Keratinocyte (primary cell): Measurements from ENCODE around the gene CCDC66. TPM values are rescaled to one million over a fixed set of nuclear protein-coding genes. Genes with fewer than 3 reads are reported as not detected.
A peak's percentile ranks its signal among the peaks of the same experiment; 100 is the strongest.

Experiments used
- DNase-seq: peaks from one replicate; pipeline ENCODE4 v3.0.0-alpha.2; 2011; ENCODE audit warnings: low read depth, missing footprints, low spot score
- FAIRE-seq: peaks from 2 replicates; lab custom pipeline; 2011; peaks lifted over from hg19 to GRCh38; lab: Jason Lieb, UNC
- H2AFZ ChIP-seq: 2 replicates; pipeline ENCODE4 v1.6.0; 2012; ENCODE audit warnings: low read length, control low read depth, inconsistent platforms; ENCODE audit not compliant: control insufficient read depth
- H3K27ac ChIP-seq: 2 replicates; pipeline ENCODE4 v1.5.1; 2011; ENCODE audit warnings: low read length; ENCODE audit not compliant: control insufficient read depth, insufficient read depth
- H3K27me3 ChIP-seq: 3 replicates; pipeline ENCODE4 v1.6.0; 2011; ENCODE audit warnings: low read length; ENCODE audit not compliant: control insufficient read depth, insufficient read depth; ENCODE audit errors: extremely low read depth
- H3K36me3 ChIP-seq, 2 experiments: 2 replicates in 1 of 2; 3 replicates in 1 of 2; pipeline ENCODE4 v1.5.1; 2011; ENCODE audit warnings: low read length in 2 of 2, mild to moderate bottlenecking in 1 of 2; ENCODE audit not compliant: control insufficient read depth in 2 of 2, insufficient read depth in 2 of 2; ENCODE audit errors: extremely low read depth in 1 of 2
- H3K4me1 ChIP-seq: 3 replicates; pipeline ENCODE4 v1.5.1; 2011; ENCODE audit warnings: low read length; ENCODE audit not compliant: control insufficient read depth, insufficient read depth; ENCODE audit errors: extremely low read depth
- H3K4me2 ChIP-seq: 3 replicates; pipeline ENCODE4 v1.6.0; 2011; ENCODE audit warnings: low read depth, low read length; ENCODE audit not compliant: control insufficient read depth, insufficient read depth; ENCODE audit errors: extremely low read depth
- H3K4me3 ChIP-seq, 3 experiments: fragments of 200-600 bp in 1 of 3; sonication (generic) in 1 of 3; 2 replicates in 2 of 3; 3 replicates in 1 of 3; pipeline ENCODE4 v1.5.1; 2011 to 2016; ENCODE audit warnings: low read length in 3 of 3, mild to moderate bottlenecking in 3 of 3, control low read depth in 2 of 3, inconsistent platforms in 1 of 3, low read depth in 1 of 3, mixed read lengths in 1 of 3, mixed run types in 1 of 3, moderate library complexity in 1 of 3; ENCODE audit not compliant: control insufficient read depth in 2 of 3, insufficient read depth in 2 of 3; ENCODE audit errors: extremely low read depth in 1 of 3
- H3K79me2 ChIP-seq: 2 replicates; pipeline ENCODE4 v1.6.0; 2012; ENCODE audit warnings: low read length; ENCODE audit not compliant: control insufficient read depth, insufficient read depth
- H3K9ac ChIP-seq: 3 replicates; pipeline ENCODE4 v1.6.0; 2011; ENCODE audit warnings: low read length; ENCODE audit not compliant: control insufficient read depth, insufficient read depth; ENCODE audit errors: extremely low read depth
- H3K9me1 ChIP-seq: 3 replicates; pipeline ENCODE4 v1.6.0; 2011; ENCODE audit warnings: low read length; ENCODE audit not compliant: control insufficient read depth, insufficient read depth; ENCODE audit errors: extremely low read depth
- H3K9me3 ChIP-seq: 2 replicates; pipeline ENCODE4 v1.5.1; 2012; ENCODE audit warnings: low read depth, low read length; ENCODE audit not compliant: control insufficient read depth
- H4K20me1 ChIP-seq: 3 replicates; pipeline ENCODE4 v1.6.0; 2011; ENCODE audit warnings: low read length; ENCODE audit not compliant: control insufficient read depth, insufficient read depth; ENCODE audit errors: extremely low read depth
- EZH2 ChIP-seq: IDR thresholded peaks from one replicate; pipeline ENCODE4 v1.6.1; 2012; ENCODE audit warnings: inconsistent platforms, mild to moderate bottlenecking, low read length, moderate library complexity
- dilution Hi-C: fragments of 300-500 bp; cut with MboI; formaldehyde crosslinking; loops from one replicate; pipeline ENCODE4 v1.7.0; 2020; ENCODE audit warnings: low sequenced_read_pairs; ENCODE audit not compliant: extremely low pct_ligation_motif_present
- polyA minus RNA-seq, 3 experiments: library from RNA; depleted of rRNA, polyadenylated mRNA; stranded (reverse); fragments of >200 nt; gene quantifications; 1 replicate in 1 of 3; 2 replicates in 1 of 3; 3 replicates in 1 of 3; pipeline ENCODE4 v1.2.3, GENCODE V29; 2011
- polyA plus RNA-seq, 5 experiments: library from polyadenylated mRNA; depleted of rRNA in 3 of 5; stranded (reverse) in 3 of 5; stranded (forward) in 1 of 5; unstranded in 1 of 5; fragments of >200 nt; gene quantifications; 1 replicate in 1 of 5; 2 replicates in 3 of 5; 3 replicates in 1 of 5; pipeline versions ENCODE4 v1.2.1 to v1.2.3, GENCODE V29; 2011 to 2012; ENCODE audit warnings: missing spikeins in 2 of 5, low read depth in 1 of 5, low replicate concordance in 1 of 5
- TF ChIP-seq, protein P1 (sequence below), 3 experiments: IDR thresholded peaks in 1 of 3; conservative IDR thresholded peaks in 1 of 3; optimal IDR thresholded peaks in 1 of 3; 2 replicates in 2 of 3; 3 replicates in 1 of 3; pipeline versions ENCODE3 to v1.5.1; 2011; ENCODE audit warnings: low read length in 3 of 3, mild to moderate bottlenecking in 3 of 3, moderate library complexity in 2 of 3, control low read depth in 1 of 3, inconsistent platforms in 1 of 3; ENCODE audit not compliant: insufficient read depth in 2 of 3; ENCODE audit errors: extremely low read depth in 1 of 3

CCDC66 gene
- polyA plus RNA-seq, result 5.1 to 11.3 TPM (median 8.0 TPM) in 3 replicates
- 23.5 TPM for polyA plus RNA-seq (2011; ENCODE audit: low read depth)
- 2.7 and 5.3 TPM in 2 replicates for polyA plus RNA-seq (2011; cell fraction: cytosol; rRNA removed)
- polyA plus RNA-seq (2011; cell fraction: nucleus; rRNA removed), result 21.9 and 27.5 TPM in 2 replicates
- 5.3 and 7.2 TPM in 2 replicates for polyA plus RNA-seq (2012; ENCODE audit: low replicate concordance)
- polyA minus RNA-seq, result 6.5 to 22.7 TPM (median 11.3 TPM) in 3 replicates
- polyA minus RNA-seq (2011; cell fraction: cytosol; rRNA and poly(A)+ RNA removed), result 15.3 TPM
- polyA minus RNA-seq (2011; cell fraction: nucleus; rRNA and poly(A)+ RNA removed), result 15.1 and 36.1 TPM in 2 replicates

DNA sequence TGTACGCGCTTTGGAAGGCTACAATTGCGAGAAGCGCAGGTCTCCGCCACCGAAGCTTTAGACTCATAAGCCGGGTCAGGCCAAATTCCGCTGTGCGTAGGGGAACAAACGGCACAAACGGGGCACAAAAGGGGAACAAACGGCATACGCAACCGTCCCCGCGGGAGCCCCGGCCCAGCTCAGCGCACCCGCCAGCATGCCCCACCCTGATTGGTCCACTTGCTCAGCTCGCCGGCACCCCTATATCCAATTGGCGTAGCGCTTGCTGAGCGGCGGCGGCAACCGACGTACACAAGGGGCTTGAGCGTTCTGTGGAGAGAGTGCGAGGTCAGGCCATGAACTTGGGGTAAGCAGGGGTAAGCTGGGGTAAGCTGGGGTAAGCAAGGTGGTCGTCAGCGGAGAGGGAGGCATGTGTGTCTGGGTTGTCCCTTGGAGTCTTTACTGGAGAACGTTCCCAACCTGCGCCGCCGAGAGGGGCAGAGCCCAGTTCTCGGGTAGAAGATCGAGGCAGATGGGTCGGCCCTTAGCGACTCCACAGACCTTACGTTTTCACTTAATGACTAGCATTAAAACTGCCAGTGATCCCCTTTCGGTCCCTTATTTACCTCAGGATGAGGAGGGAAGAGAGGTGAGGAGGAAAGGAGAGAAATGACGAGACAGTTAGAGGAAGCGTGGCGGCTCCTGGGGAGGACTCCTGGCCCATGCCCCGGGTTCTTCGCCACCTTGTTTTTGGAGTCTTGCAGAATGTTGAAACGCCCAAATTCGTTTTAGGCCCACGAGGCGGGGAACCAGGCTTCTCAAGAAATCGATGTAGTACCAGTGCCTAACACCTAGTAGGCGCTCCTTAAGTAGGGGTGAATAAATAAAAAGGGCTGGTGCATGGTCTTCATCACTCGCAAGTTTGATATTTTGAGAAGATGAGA lies at the start of gene CCDC66:
Gene CCDC66 (plus strand): TSS at position 268 of the 923 bp plus-strand sequence. CDS start 68 bp downstream, at position 336.
- no peaks in the 10 kb centered on the region for H4K20me1 ChIP-seq
- no peaks in the 10 kb centered on the region for H3K9me1 ChIP-seq
- H3K27me3 ChIP-seq, result no peaks in the 10 kb centered on the region
- DNase-seq, result no peak
- H3K4me3 ChIP-seq, result peak within 1 kb of the TSS; percentile 85 to 100 (median 100)
- peaks cover 6% of the 10 kb centered on the region for H3K4me1 ChIP-seq
- peak; percentile 80 for FAIRE-seq
- peak within 1 kb of the TSS; percentile 100 for H2AFZ ChIP-seq
- H3K27ac ChIP-seq, result peak within 1 kb of the TSS; percentile 99
- H3K4me2 ChIP-seq, result peak within 1 kb of the TSS; percentile 99
- H3K36me3 ChIP-seq, result no peaks in the 10 kb centered on the region
- H3K9ac ChIP-seq, result peak within 1 kb of the TSS; percentile 99
- dilution Hi-C loops, result no loop called here
- TF ChIP-seq, protein P1, sequence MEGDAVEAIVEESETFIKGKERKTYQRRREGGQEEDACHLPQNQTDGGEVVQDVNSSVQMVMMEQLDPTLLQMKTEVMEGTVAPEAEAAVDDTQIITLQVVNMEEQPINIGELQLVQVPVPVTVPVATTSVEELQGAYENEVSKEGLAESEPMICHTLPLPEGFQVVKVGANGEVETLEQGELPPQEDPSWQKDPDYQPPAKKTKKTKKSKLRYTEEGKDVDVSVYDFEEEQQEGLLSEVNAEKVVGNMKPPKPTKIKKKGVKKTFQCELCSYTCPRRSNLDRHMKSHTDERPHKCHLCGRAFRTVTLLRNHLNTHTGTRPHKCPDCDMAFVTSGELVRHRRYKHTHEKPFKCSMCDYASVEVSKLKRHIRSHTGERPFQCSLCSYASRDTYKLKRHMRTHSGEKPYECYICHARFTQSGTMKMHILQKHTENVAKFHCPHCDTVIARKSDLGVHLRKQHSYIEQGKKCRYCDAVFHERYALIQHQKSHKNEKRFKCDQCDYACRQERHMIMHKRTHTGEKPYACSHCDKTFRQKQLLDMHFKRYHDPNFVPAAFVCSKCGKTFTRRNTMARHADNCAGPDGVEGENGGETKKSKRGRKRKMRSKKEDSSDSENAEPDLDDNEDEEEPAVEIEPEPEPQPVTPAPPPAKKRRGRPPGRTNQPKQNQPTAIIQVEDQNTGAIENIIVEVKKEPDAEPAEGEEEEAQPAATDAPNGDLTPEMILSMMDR (optimal IDR thresholded peaks at IDR 0.05 in 1 of 3, IDR thresholded peaks at IDR 0.05 in 1 of 3, conservative IDR thresholded peaks at IDR 0.05 in 1 of 3; ENCODE audit: extremely low read depth in 1 of 3, insufficient read depth in 2 of 3, low read length in 3 of 3), result peak; percentile 51 to 81 (median 74)
- TF ChIP-seq EZH2, result no peak
- no peaks in the 10 kb centered on the region for H3K9me3 ChIP-seq
- peaks cover 23% of the 10 kb centered on the region for H3K79me2 ChIP-seq

DNA sequence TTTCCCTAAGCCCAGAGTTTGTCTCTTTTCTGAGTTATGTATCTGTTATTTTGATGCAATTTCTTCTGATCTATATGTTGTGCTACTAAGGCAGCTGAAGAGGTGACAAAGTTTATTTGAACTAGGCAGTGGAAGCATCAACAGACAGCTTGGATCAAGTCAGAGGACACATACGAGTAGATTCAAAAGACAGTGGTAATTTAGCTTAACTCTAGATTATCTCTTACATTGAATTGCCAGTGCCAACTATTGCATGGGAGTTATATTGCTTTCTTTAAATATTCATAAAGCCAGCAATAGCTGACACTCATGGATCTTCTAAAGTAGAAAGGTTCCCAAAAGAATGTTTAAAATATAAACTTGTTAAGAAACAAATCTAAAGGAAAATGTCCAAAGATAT lies 37.3 kb upstream of the CCDC66 start:
- Histone ChIP-seq H3K27me3 (no peaks in the 10 kb centered on the region), H3K27ac (no peak overlapping the region), H2AFZ (no peak overlapping the region), H3K4me2 (no peak overlapping the region), H4K20me1 (no peaks in the 10 kb centered on the region), H3K9me3 (no peaks in the 10 kb centered on the region), H3K4me3 (no peak overlapping the region), H3K9ac (no peak overlapping the region), H3K36me3 (no peaks in the 10 kb centered on the region), H3K79me2 (no peaks in the 10 kb centered on the region), H3K4me1 (no peaks in the 10 kb centered on the region), H3K9me1 (no peaks in the 10 kb centered on the region)
- no peak for TF ChIP-seq EZH2
- TF ChIP-seq, protein P1 (optimal IDR thresholded peaks at IDR 0.05 in 1 of 3, IDR thresholded peaks at IDR 0.05 in 1 of 3, conservative IDR thresholded peaks at IDR 0.05 in 1 of 3; ENCODE audit: extremely low read depth in 1 of 3, insufficient read depth in 2 of 3, low read length in 3 of 3), result no peak
- no peak for DNase-seq
- dilution Hi-C loops, result no loop called here
- FAIRE-seq, result no peak
